Esophagus squamous epithelium (tissue), 5 donors: Measurements from ENCODE around the gene EIF3F. TPM values are rescaled to one million over a fixed set of nuclear protein-coding genes. Genes with fewer than 3 reads are reported as not detected.
A peak's percentile ranks its signal among the peaks of the same experiment; 100 is the strongest.

Source experiments
- DNase-seq: peaks from one replicate; lab custom pipeline; 2025; lab: John Stamatoyannopoulos, UW
- H3K27ac ChIP-seq, 4 donors: fragments of 200-600 bp; sonication (generic); one replicate each; pipeline ENCODE4 v1.5.1; 2016 to 2019; ENCODE audit warnings: mild to moderate bottlenecking in 1 of 4
- H3K27me3 ChIP-seq, 4 donors: fragments of 200-600 bp; sonication (generic); 1 replicate in 3 of 4; 2 replicates in 1 of 4; pipeline versions ENCODE4 v1.5.1 to v1.6.0; 2017 to 2021; ENCODE audit warnings: antibody characterized with exemption in 1 of 4
- H3K36me3 ChIP-seq, 3 donors: fragments of 200-600 bp; sonication (generic); one replicate each; pipeline ENCODE4 v1.5.1; 2016 to 2019
- H3K4me1 ChIP-seq, 3 donors: fragments of 200-600 bp; sonication (generic); one replicate each; pipeline ENCODE4 v1.5.1; 2017 to 2019
- H3K4me3 ChIP-seq, 4 donors: fragments of 200-600 bp; sonication (generic); 1 replicate in 3 of 4; 2 replicates in 1 of 4; pipeline ENCODE4 v1.5.1; 2016 to 2019; ENCODE audit warnings: mild to moderate bottlenecking in 2 of 4, moderate library complexity in 1 of 4
- H3K9me3 ChIP-seq, 3 donors: fragments of 200-600 bp; sonication (generic); one replicate each; pipeline ENCODE4 v1.5.1; 2016 to 2019
- POLR2A ChIP-seq, 4 donors: fragments of 450-650 bp; IDR thresholded peaks; one replicate each; pipeline ENCODE4 v1.6.1; 2017; ENCODE audit warnings: antibody characterized with exemption in 4 of 4, mild to moderate bottlenecking in 4 of 4, moderate library complexity in 3 of 4
- WGBS, 2 donors: methylation state at CpG; one replicate each; pipeline ENCODE4 v1.1.5; 2018; 5-methylcytosine and 5-hydroxymethylcytosine counted together
- intact Hi-C: fragments of 100-400 bp; cut with DNase I; formaldehyde crosslinking; loops from one replicate; pipeline ENCODE4 v1.15.0; 2022
- total RNA-seq, 4 donors: library from RNA; depleted of rRNA; stranded (reverse); fragments of >200 nt; gene quantifications; one replicate each; pipeline ENCODE4 v1.1.0, GENCODE V29; 2016
- TF ChIP-seq, protein P1 (sequence below), 6 experiments: fragments of 450-650 bp in 4 of 6; fragments of 200-600 bp in 2 of 6; sonication (generic) in 2 of 6; IDR thresholded peaks; one replicate each; pipeline ENCODE4 v1.5.1; 2016 to 2019; ENCODE audit warnings: antibody characterized with exemption in 6 of 6, mild to moderate bottlenecking in 4 of 6, moderate library complexity in 4 of 6
- donor health status: DM: yes; HTN: yes; CAD: no.

The EIF3F gene
- total RNA-seq, 4 donors from 2014 or later: 156 to 237 (median 204) TPM

GRCh38 chr11:8032576-8033304 lies 45.6 kb downstream of the EIF3F start:
- Histone ChIP-seq H3K4me1 (peaks cover 5 to 38% (median 22%) of the 10 kb centered on the region in 3 donors), H3K27ac (no peak overlapping the region), H3K36me3 (no peaks in the 10 kb centered on the region), H3K9me3 (no peaks in the 10 kb centered on the region), H3K27me3 (peaks cover 0 to 35% (median 0%) of the 10 kb centered on the region in 4 donors), H3K4me3 (peak overlapping the region in 1 of 4 donors; percentile 18)
- no peak for DNase-seq
- TF ChIP-seq, protein P1, sequence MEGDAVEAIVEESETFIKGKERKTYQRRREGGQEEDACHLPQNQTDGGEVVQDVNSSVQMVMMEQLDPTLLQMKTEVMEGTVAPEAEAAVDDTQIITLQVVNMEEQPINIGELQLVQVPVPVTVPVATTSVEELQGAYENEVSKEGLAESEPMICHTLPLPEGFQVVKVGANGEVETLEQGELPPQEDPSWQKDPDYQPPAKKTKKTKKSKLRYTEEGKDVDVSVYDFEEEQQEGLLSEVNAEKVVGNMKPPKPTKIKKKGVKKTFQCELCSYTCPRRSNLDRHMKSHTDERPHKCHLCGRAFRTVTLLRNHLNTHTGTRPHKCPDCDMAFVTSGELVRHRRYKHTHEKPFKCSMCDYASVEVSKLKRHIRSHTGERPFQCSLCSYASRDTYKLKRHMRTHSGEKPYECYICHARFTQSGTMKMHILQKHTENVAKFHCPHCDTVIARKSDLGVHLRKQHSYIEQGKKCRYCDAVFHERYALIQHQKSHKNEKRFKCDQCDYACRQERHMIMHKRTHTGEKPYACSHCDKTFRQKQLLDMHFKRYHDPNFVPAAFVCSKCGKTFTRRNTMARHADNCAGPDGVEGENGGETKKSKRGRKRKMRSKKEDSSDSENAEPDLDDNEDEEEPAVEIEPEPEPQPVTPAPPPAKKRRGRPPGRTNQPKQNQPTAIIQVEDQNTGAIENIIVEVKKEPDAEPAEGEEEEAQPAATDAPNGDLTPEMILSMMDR (IDR thresholded peaks at IDR 0.05): no peak
- TF ChIP-seq POLR2A (IDR thresholded peaks at IDR 0.05): no peak
- WGBS, 2 donors: 39 to 40% methylated on average over 13 to 14 of the region's 20 CpGs
- intact Hi-C loops: no loop called here

- H3K27ac ChIP-seq: no peak overlapping the region
- 26 to 43% methylated on average over 3 to 12 of the region's 19 CpGs for WGBS, 2 donors
- DNase-seq: no peak
- H3K9me3 ChIP-seq: no peaks in the 10 kb centered on the region
- H3K36me3 ChIP-seq: no peaks in the 10 kb centered on the region
- peaks cover 5 to 38% (median 22%) of the 10 kb centered on the region in 3 donors for H3K4me1 ChIP-seq
- H3K4me3 ChIP-seq: peak overlapping the region in 1 of 4 donors; percentile 18
- intact Hi-C loops: no loop called here
- H3K27me3 ChIP-seq: peaks cover 0 to 35% (median 0%) of the 10 kb centered on the region in 4 donors
- TF ChIP-seq POLR2A (IDR thresholded peaks at IDR 0.05): no peak
- TF ChIP-seq, protein P1 (IDR thresholded peaks at IDR 0.05): peak; percentile 62 to 90 (median 80)
Measured at GRCh38 chr11:8033305-8034105, 46.4 kb downstream of the EIF3F start.

DNA sequence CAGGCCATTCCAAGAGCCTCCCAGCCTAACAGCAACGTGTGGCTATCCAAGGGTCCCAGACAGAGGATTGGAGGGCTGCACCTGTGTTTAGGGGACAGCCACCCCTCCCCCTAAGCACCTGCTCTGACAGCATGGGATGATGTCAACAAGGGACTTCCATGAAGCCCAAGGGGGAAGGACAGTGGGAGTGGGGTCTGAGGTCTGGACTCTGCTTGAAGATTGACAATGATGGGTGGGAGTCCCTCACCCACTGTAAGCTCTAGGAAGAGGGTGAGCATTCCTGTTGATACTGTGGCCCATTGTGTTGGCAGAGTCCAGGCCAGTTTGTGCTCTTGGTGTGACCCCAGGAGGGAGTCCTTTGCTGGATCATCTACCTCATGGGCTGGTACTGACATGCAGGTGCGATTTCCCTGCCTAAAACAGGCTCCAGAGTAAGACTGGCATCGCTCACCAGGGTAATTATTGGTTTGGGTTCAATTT lies 47.0 kb downstream of the EIF3F start:
- H3K4me1 ChIP-seq: peaks cover 5 to 38% (median 22%) of the 10 kb centered on the region in 3 donors
- 32 to 55% methylated on average over 2 of the region's 3 CpGs for WGBS, 2 donors
- intact Hi-C loops: no loop called here
- H3K27me3 ChIP-seq: peaks cover 0 to 40% (median 0%) of the 10 kb centered on the region in 4 donors
- H3K27ac ChIP-seq: no peak overlapping the region
- no peak overlapping the region for H3K4me3 ChIP-seq
- no peak for DNase-seq
- no peak for TF ChIP-seq POLR2A (IDR thresholded peaks at IDR 0.05)
- TF ChIP-seq, protein P1 (IDR thresholded peaks at IDR 0.05): no peak
- H3K9me3 ChIP-seq: no peaks in the 10 kb centered on the region
- no peaks in the 10 kb centered on the region for H3K36me3 ChIP-seq

- Histone ChIP-seq H3K27ac (no peak overlapping the region), H3K9me3 (no peaks in the 10 kb centered on the region), H3K36me3 (no peaks in the 10 kb centered on the region), H3K27me3 (peaks cover 0 to 40% (median 0%) of the 10 kb centered on the region in 4 donors), H3K4me3 (no peak overlapping the region), H3K4me1 (peaks cover 5 to 38% (median 22%) of the 10 kb centered on the region in 3 donors)
- WGBS, 2 donors: 55 to 56% methylated on average over 5 of the region's 5 CpGs
- no peak for DNase-seq
- intact Hi-C loops: no loop called here
- TF ChIP-seq, protein P1 (IDR thresholded peaks at IDR 0.05): no peak
- no peak for TF ChIP-seq POLR2A (IDR thresholded peaks at IDR 0.05)
Measured at GRCh38 chr11:8034604-8035190, 47.6 kb downstream of the EIF3F start.
